DND-41 (cell line): ENCODE measurements around the gene SPEM1.

Source experiments
- EZH2 ChIP-seq: IDR thresholded peaks from 3 replicates; pipeline ENCODE4 v1.6.1; 2012; ENCODE audit warnings: borderline replicate concordance, low read depth, mild to moderate bottlenecking, moderate library complexity, low read length, inconsistent platforms; ENCODE audit not compliant: severe bottlenecking
- TF ChIP-seq, protein P1 (sequence below): IDR thresholded peaks from 2 replicates; pipeline ENCODE4 v1.5.1; 2012; ENCODE audit warnings: borderline replicate concordance, low read length, moderate library complexity, mild to moderate bottlenecking; ENCODE audit not compliant: poor library complexity, severe bottlenecking; ENCODE audit errors: extremely low read depth

DNA sequence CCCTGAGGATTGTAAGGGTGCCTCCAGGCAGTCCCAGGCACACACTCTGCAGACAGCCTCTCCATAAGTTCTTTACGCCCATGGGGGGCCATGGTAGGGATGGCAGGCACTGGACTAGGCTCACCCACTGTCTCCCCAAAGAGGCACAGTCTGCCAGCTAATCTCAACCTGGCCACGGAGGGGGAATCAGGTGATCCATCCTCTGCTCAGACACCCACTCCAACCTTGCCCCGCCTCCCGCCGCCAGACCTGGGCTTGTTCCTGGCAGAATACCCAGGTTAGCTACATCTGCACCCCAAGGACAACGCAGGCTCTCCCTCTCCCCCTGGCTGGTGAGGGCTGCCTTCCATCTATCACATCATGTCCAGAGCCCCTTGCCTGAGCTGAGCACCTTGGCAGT lies 11.3 kb upstream of the SPEM1 start:
- TF ChIP-seq, protein P1, sequence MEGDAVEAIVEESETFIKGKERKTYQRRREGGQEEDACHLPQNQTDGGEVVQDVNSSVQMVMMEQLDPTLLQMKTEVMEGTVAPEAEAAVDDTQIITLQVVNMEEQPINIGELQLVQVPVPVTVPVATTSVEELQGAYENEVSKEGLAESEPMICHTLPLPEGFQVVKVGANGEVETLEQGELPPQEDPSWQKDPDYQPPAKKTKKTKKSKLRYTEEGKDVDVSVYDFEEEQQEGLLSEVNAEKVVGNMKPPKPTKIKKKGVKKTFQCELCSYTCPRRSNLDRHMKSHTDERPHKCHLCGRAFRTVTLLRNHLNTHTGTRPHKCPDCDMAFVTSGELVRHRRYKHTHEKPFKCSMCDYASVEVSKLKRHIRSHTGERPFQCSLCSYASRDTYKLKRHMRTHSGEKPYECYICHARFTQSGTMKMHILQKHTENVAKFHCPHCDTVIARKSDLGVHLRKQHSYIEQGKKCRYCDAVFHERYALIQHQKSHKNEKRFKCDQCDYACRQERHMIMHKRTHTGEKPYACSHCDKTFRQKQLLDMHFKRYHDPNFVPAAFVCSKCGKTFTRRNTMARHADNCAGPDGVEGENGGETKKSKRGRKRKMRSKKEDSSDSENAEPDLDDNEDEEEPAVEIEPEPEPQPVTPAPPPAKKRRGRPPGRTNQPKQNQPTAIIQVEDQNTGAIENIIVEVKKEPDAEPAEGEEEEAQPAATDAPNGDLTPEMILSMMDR = no peak
- TF ChIP-seq EZH2 = no peak
